22Rv1 (cell line): ENCODE measurements around the gene TRMT112.

Source experiments
- H3K27ac ChIP-seq: fragments of 450-650 bp; 2 replicates; pipeline ENCODE4 v1.5.1; 2017
- CTCF ChIP-seq: fragments of 450-650 bp; IDR thresholded peaks from 2 replicates; pipeline ENCODE4 v1.5.1; 2017; ENCODE audit warnings: mild to moderate bottlenecking
- ZFX ChIP-seq: fragments of 450-650 bp; IDR thresholded peaks from 2 replicates; pipeline ENCODE4 v1.6.1; 2017; ENCODE audit warnings: antibody characterized with exemption, borderline replicate concordance

TRMT112 gene

DNA sequence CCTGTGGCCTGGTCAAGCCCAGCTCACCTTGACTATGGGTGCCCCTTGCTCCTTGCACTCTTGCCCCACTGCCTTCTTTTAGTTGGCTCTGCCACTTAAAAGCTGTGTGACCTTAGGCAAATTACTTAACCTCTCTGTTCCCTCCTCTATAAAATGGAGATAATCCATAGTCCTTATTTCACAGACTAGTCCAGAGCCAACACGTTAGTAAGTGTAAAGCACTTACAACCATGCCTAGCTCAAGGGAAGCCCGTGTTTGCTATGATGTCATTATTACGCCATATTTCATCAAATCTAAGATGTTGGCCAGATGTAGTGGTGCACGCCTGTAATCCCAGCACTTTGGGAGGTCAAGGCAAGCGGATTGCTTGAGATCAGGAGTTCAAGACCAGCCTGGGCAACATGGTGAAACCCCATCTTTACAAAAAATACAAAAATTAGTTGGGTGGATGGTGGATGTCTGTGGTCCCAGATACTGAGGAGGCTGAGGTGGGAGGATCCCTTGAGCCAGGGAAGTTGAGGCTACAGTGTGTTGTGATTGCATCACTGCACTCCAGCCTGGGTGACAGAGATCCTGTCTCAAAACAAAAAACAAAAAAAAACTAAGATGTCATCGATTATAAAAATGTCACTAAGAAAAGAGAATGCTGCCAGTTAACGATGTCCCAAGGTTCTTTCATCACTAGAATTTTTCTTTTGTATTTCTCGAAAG, 20.3 kb upstream of the TRMT112 start:
- TF ChIP-seq CTCF (no peak), ZFX (no peak)
- H3K27ac ChIP-seq, result no peak overlapping the region

DNA sequence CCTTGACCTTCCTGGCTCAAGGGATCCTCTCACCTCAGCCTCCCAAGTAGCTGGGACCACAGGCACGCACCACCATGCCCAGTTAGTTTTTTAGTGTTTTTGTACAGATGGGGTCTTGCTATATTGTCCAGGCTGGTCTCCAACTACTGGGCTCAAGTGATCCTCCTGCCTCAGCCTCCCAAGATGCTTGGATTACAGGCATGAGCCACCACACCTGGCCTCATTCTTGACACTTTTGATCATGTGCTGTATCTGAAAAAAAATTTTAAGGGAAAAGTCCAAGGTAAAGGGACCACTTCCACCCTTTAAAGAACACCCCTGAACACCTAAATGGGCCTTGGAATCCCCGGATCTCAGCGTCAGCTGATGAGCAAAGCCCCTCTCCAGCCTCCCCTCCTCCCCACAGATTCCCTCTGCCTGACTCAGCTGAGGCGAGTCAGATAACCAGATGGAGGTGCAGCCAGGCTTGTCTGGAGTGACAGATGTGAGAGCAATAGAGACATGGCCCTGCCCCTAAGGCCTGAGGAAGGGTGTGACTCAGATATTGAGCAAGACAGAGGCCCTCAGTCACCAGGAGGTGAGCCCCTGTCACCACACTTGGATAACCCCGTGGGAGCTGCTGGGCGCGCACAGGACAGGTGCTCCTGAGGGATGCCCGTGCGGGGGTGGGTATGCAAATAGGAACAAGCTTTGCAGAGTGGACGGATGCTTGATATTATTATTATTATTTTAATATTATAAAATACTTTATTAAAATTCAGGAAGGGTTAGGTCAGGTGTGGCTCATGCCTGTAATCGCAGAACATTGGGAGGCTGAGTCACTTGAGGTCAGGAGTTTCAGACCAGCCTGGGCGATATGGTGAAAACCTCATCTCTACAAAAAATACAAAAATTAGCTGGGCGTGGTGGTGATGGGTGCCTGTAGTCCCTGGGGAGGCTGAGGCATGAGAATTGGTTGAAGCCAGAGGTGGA, 17.7 kb upstream of the TRMT112 start:
- no peak for TF ChIP-seq ZFX
- no peak for TF ChIP-seq CTCF
- H3K27ac ChIP-seq, result no peak overlapping the region

DNA sequence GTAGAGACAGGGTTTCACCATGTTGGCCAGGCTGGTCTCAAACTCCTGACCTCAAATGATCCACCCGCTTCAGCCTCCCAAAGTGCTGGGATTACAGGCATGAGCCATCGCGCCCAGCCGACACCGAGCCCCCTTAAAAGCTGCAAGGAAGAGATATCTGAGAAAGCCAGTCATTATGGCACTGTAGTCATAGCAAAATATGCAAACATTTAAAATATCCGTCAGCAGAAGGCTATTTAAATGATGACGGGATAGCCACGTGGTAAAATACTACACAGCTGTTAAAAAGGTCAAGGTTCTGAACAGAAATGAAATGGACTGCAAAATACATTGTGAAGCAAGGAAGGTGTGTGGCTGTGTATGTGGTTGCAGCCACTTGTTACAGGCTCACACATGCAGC, 16.2 kb upstream of the TRMT112 start:
- TF ChIP-seq CTCF (no peak), ZFX (no peak)
- no peak overlapping the region for H3K27ac ChIP-seq

- TF ChIP-seq CTCF (peak; percentile 38), ZFX (no peak)
- H3K27ac ChIP-seq, result no peak overlapping the region
Observed at GRCh38 chr11:64331569-64332371, 14.4 kb upstream of the TRMT112 start.

- H3K27ac ChIP-seq, result no peak overlapping the region
- TF ChIP-seq CTCF (no peak), ZFX (no peak)
Observed at GRCh38 chr11:64330888-64331287, 13.5 kb upstream of the TRMT112 start.

GRCh38 chr11:64327993-64328392, 10.6 kb upstream of the TRMT112 start:
- H3K27ac ChIP-seq, result no peak overlapping the region
- TF ChIP-seq CTCF, result no peak
- TF ChIP-seq ZFX, result no peak
